MCF 10A (cell line): ENCODE measurements around the gene GPR108. TPM values are rescaled to one million over a fixed set of nuclear protein-coding genes. Genes with fewer than 3 reads are reported as not detected.
A peak's percentile ranks its signal among the peaks of the same experiment; 100 is the strongest.
"Not testable (repeated sequence)": the region's sequence is repeated elsewhere in the genome, so short reads cannot be mapped to it uniquely, and the experiment has no call there.

Source experiments
- BruUV-seq: library from RNA; stranded (reverse); fragments of 400-500 nt; replicated peaks from 2 replicates; lab custom pipeline; 2021; lab: Mats Ljungman, UMichigan
- CTCF ChIA-PET: fragments of 300-600 bp; sonication (Branson Sonifier 250); formaldehyde crosslinking; extraction: SDS; loops from one replicate; lab custom pipeline; 2021; ENCODE audit warnings: antibody characterized with exemption, inconsistent platforms; lab: Yijun Ruan, JAX
- POLR2A ChIA-PET: fragments of 300-600, 350-650 bp; sonication (Branson Sonifier 250); formaldehyde crosslinking; extraction: SDS; loops from one replicate; lab custom pipeline; 2020; ENCODE audit warnings: antibody characterized with exemption, inconsistent platforms; lab: Yijun Ruan, JAX
- DNase-seq: peaks from one replicate; pipeline ENCODE4 v3.0.0-alpha.2; 2018; ENCODE audit not compliant: unreplicated experiment
- H3K27ac Mint-ChIP-seq: one replicate; pipeline ENCODE4 v1.8.0; 2022; ENCODE audit warnings: mild to moderate bottlenecking, low read depth, mixed read lengths; ENCODE audit not compliant: unreplicated experiment
- H3K27me3 Mint-ChIP-seq: one replicate; pipeline ENCODE4 v1.8.0; 2022; ENCODE audit warnings: mixed read lengths; ENCODE audit not compliant: insufficient read depth, unreplicated experiment
- H3K36me3 Mint-ChIP-seq: one replicate; pipeline ENCODE4 v1.8.0; 2022; ENCODE audit warnings: mild to moderate bottlenecking, moderate library complexity, mixed read lengths; ENCODE audit not compliant: insufficient read depth, unreplicated experiment
- H3K4me1 Mint-ChIP-seq: one replicate; pipeline ENCODE4 v1.8.0; 2022; ENCODE audit warnings: mixed read lengths; ENCODE audit not compliant: insufficient read depth, unreplicated experiment
- H3K4me3 Mint-ChIP-seq: one replicate; pipeline ENCODE4 v1.8.0; 2022; ENCODE audit warnings: mild to moderate bottlenecking, moderate library complexity, mixed read lengths; ENCODE audit not compliant: unreplicated experiment
- H3K9me3 Mint-ChIP-seq: one replicate; pipeline ENCODE4 v1.8.0; 2022; ENCODE audit warnings: mixed read lengths; ENCODE audit not compliant: unreplicated experiment
- CTCF ChIP-seq: fragments of 200-600 bp; IDR thresholded peaks from one replicate; pipeline ENCODE4 v1.8.0; 2022; ENCODE audit warnings: antibody characterized with exemption, mild to moderate bottlenecking; ENCODE audit not compliant: unreplicated experiment
- intact Hi-C: fragments of 100-400 bp; cut with micrococcal nuclease; formaldehyde crosslinking; loops from 2 replicates; pipeline ENCODE4 v1.14.1; 2022
- total RNA-seq: library from RNA; stranded (reverse); gene quantifications from 2 replicates; pipeline ENCODE4 v1.2.3, GENCODE V29; 2022

GPR108 gene
- total RNA-seq, 1 experiment from 2014 or later, result 115 TPM

DNA sequence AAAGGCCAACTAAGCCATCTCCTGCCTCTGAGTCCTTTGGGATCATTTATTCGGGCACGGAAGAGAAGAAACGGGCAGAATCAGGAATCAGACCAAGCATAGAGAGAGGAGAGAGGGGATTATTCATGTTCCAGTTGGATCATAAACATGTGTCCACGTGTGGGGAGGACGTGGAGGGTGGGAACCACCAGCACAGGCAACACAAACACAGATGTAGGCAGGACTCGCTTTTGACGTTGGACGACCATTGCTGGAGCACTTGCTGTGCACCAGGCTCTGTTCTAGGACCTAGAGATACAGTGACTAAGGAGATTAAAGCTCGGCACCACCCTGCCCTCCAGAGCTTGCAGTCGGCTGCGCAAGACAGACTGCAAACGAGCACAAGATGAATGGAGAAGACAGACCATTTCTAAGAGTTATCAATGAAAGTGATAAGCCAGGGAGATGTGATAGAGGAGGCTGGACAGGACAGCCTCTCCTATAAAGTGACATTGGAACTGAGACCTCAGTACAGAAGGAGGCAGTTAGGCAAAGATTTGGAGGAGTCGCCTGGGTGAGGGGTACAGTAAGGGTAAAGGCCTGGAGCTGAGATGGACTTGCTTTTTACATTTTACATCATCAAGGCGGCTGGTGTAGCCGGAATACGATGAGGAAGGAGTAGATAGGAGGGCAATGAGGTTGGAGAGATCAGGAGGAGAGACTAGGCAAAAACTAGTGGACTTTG lies 29.1 kb upstream of the GPR108 start:
- no peak for TF ChIP-seq CTCF
- intact Hi-C loops, result loop anchor here (1.0 kb wide), 1 partner anchor 96 kb away; no protein-coding TSS in a partner anchor
- peak; percentile 50 for DNase-seq
- Mint-ChIP-seq H3K27ac (peak overlapping the region; percentile 74), H3K36me3 (peaks cover 23% of the 10 kb centered on the region), H3K27me3 (no peaks in the 10 kb centered on the region), H3K4me3 (peak overlapping the region; percentile 76), H3K4me1 (peaks cover 10% of the 10 kb centered on the region), H3K9me3 (no peaks in the 10 kb centered on the region)
- POLR2A ChIA-PET, result interaction anchor here (0.6 to 4.9 kb wide), 17 partner anchors 10 to 976 kb away, joined by 3 to 88 read pairs (median 4); partner anchors contain the start of genes C3, GPR108, SLC25A23 and TRIP10
- BruUV-seq, result TSS peak; percentile 94
- CTCF ChIA-PET, result interaction anchor here (1.2 kb wide), 1 partner anchor 10 kb away, joined by 3 read pairs; no protein-coding TSS in a partner anchor

DNA sequence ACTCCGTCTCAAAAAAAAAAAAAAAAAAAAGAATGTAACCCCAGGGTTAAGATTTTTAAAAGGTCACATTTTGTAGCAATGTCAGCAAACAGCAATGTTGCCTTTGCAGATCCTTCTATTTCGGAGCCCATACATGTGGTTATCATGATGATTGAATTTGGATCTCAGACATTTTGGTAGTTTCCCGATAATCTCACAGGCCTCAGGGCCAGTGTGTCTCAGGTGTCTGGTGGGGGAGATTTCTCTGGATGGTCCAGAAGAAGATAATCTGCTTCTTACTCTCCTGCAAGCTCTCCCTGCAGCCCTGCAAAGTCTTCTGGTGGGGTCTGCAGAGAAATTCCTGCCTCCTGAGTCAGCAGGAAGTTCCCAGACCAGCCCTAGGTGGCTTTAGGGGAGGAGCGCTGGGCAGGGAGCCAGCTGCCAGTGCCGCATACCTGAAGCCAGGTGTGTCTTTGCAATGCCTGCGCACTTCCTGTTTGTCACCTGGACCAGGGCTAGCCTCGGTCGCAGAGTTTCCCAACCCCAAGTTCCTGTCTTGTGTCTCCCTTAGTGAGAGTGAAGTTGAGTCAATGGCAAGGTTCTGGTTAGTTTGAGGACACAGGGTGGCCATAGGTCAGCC lies 28.5 kb upstream of the GPR108 start:
- CTCF ChIA-PET, result interaction anchor here (0.6 to 1.2 kb wide), 2 partner anchors 9 to 43 kb away, joined by 3 to 4 read pairs; no protein-coding TSS in a partner anchor
- TF ChIP-seq CTCF, result no peak
- intact Hi-C loops, result no loop called here
- no TSS peak for BruUV-seq
- no peaks in the 10 kb centered on the region for H3K9me3 Mint-ChIP-seq
- POLR2A ChIA-PET, result interaction anchor here (0.6 to 4.9 kb wide), 12 partner anchors 9 to 98 kb away, joined by 3 to 88 read pairs (median 6); partner anchors contain the start of genes C3, GPR108 and TRIP10
- no peaks in the 10 kb centered on the region for H3K27me3 Mint-ChIP-seq
- peak overlapping the region; percentile 74 for H3K27ac Mint-ChIP-seq
- DNase-seq, result peak; percentile 88
- H3K4me1 Mint-ChIP-seq, result peaks cover 10% of the 10 kb centered on the region
- H3K36me3 Mint-ChIP-seq, result peaks cover 28% of the 10 kb centered on the region
- H3K4me3 Mint-ChIP-seq, result peak overlapping the region; percentile 76

GRCh38 chr19:6762253-6762797 lies 24.9 kb upstream of the GPR108 start:
- H3K9me3 Mint-ChIP-seq, H3K27me3 Mint-ChIP-seq, H3K4me3 Mint-ChIP-seq, intact Hi-C loops, H3K27ac Mint-ChIP-seq, BruUV-seq: not testable (repeated sequence)
- peak; percentile 34 for DNase-seq
- peaks cover 10% of the 10 kb centered on the region for H3K4me1 Mint-ChIP-seq
- CTCF ChIA-PET, result interaction anchor here (0.6 kb wide), 1 partner anchor 140 kb away, joined by 3 read pairs; no protein-coding TSS in a partner anchor
- POLR2A ChIA-PET, result interaction anchor here (1.5 kb wide), 1 partner anchor 25 kb away, joined by 6 read pairs; the partner anchor contains the start of gene GPR108
- H3K36me3 Mint-ChIP-seq, result peaks cover 37% of the 10 kb centered on the region

DNA sequence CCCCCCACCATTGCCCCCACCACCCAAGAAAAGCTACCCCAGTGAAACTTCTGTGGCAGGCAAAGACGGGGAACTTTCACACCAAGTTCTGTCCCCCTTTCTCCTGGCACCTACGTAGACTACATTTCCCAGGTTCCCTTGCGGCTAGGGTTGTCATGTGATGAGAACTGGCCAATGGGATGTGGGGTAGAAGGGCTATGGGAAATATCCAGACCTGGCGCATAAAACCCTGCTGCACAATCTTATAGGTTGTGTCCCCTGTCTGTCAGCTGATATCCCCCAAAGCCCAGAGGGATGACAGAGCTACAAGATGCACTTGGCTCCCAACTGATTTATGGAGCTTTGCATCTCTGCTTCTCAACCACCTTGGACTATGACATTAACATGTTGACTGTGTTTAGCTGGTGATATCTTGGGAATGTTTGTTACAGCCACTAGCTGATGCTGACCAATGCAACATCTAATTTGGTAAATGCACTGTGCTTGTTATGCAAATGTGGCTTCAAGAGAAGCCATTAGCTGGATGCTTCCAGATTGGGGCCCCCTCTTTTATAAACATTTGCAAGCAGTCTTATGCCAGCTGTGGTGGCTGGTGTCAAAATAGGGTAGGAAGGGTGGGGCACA lies 23.8 kb upstream of the GPR108 start:
- intact Hi-C loops, result no loop called here
- Mint-ChIP-seq H3K27me3 (no peaks in the 10 kb centered on the region), H3K9me3 (no peaks in the 10 kb centered on the region), H3K4me1 (peaks cover 3% of the 10 kb centered on the region), H3K36me3 (peaks cover 35% of the 10 kb centered on the region), H3K27ac (no peak overlapping the region), H3K4me3 (no peak overlapping the region)
- BruUV-seq, result no TSS peak
- CTCF ChIA-PET, result interaction anchor here (1.5 kb wide), 1 partner anchor 24 kb away, joined by 4 read pairs; the partner anchor contains the start of gene GPR108
- POLR2A ChIA-PET, result interaction anchor here (0.5 to 1.5 kb wide), 7 partner anchors 14 to 130 kb away, joined by 3 to 6 read pairs (median 4); partner anchors contain the start of gene GPR108
- no peak for DNase-seq
- TF ChIP-seq CTCF, result no peak
